ENCODE data around the gene ARFGAP2. TPM values are rescaled to one million over a fixed set of nuclear protein-coding genes. Genes with fewer than 3 reads are reported as not detected.

Gene ARFGAP2
- total RNA-seq, 1 experiment from 2014 or later: 73.5 TPM

GRCh38 chr11:47171856-47172255, 4.8 kb downstream of the ARFGAP2 start:
- ChIA-PET POLR2A (no interaction called here), CTCF (no interaction called here), RAD21 (ENCODE audit: low non-redundant PET in 1 of 2, low total read pairs in 2 of 2, uncharacterized antibody in 2 of 2, unreplicated experiment in 2 of 2) (no interaction called here)
- Histone ChIP-seq H2AFZ (ENCODE audit: low read depth, low read length, poor library complexity, severe bottlenecking) (no peak overlapping the region), H3K4me1 (ENCODE audit: control insufficient read depth in 1 of 2, insufficient read depth in 2 of 2, low read length in 2 of 2) (peaks cover 4 to 11% of the 10 kb centered on the region in 2 experiments; a peak in 3 of 4 replicates), H3K9me3 (ENCODE audit: control insufficient read depth in 1 of 2, insufficient read depth in 1 of 2, low read depth in 1 of 2, low read length in 2 of 2) (no peaks in the 10 kb centered on the region), H3K4me3 (replicated peaks in 1 of 2; ENCODE audit: low read depth in 1 of 2, low read length in 2 of 2) (no peak overlapping the region), H3K27ac (ENCODE audit: low read depth, low read length) (no peak overlapping the region), H3K79me2 (ENCODE audit: insufficient read depth, low read length) (peaks cover 81% of the 10 kb centered on the region), H3K9me2 (ENCODE audit: insufficient read depth) (no peaks in the 10 kb centered on the region), H3K27me3 (ENCODE audit: insufficient read depth, low read length) (no peaks in the 10 kb centered on the region), H4K20me1 (ENCODE audit: insufficient read depth) (no peaks in the 10 kb centered on the region), H3K9ac (ENCODE audit: low read length) (no peak overlapping the region), H3K4me2 (ENCODE audit: low read length) (no peak overlapping the region), H3K36me3 (ENCODE audit: control insufficient read depth in 1 of 2, insufficient read depth in 2 of 2, low read length in 2 of 2) (peaks cover 32 to 51% of the 10 kb centered on the region in 2 experiments)
- intact Hi-C loops (cut with micrococcal nuclease): no loop called here
- TF ChIP-seq REST (IDR thresholded peaks at IDR 0.05; ENCODE audit: low read depth) (no peak), YY1 (IDR thresholded peaks at IDR 0.05; ENCODE audit: extremely low read depth, insufficient replicate concordance, low read depth, low read length) (no peak), ZFX (IDR thresholded peaks at IDR 0.05) (no peak), ZNF274 (IDR thresholded peaks at IDR 0.05; ENCODE audit: low read depth, low read length) (no peak), POLR2AphosphoS5 (IDR thresholded peaks at IDR 0.05; ENCODE audit: low read depth, low read length) (no peak), SIN3A (IDR thresholded peaks at IDR 0.05; ENCODE audit: low read depth) (no peak), EGR1 (IDR thresholded peaks at IDR 0.05; ENCODE audit: low read depth) (no peak), MAX (IDR thresholded peaks at IDR 0.05) (no peak)
- TF ChIP-seq, protein P1, sequence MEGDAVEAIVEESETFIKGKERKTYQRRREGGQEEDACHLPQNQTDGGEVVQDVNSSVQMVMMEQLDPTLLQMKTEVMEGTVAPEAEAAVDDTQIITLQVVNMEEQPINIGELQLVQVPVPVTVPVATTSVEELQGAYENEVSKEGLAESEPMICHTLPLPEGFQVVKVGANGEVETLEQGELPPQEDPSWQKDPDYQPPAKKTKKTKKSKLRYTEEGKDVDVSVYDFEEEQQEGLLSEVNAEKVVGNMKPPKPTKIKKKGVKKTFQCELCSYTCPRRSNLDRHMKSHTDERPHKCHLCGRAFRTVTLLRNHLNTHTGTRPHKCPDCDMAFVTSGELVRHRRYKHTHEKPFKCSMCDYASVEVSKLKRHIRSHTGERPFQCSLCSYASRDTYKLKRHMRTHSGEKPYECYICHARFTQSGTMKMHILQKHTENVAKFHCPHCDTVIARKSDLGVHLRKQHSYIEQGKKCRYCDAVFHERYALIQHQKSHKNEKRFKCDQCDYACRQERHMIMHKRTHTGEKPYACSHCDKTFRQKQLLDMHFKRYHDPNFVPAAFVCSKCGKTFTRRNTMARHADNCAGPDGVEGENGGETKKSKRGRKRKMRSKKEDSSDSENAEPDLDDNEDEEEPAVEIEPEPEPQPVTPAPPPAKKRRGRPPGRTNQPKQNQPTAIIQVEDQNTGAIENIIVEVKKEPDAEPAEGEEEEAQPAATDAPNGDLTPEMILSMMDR (IDR thresholded peaks at IDR 0.05 in 2 of 3, conservative IDR thresholded peaks at IDR 0.05 in 1 of 3; ENCODE audit: borderline replicate concordance in 1 of 3, insufficient read depth in 1 of 3, low read depth in 2 of 3, low read length in 2 of 3): no peak
- DNase-seq (ENCODE audit: low read depth, low spot score): no peak
- no TSS peak for BruUV-seq (replicated peaks)
- ATAC-seq: no peak
